Mesendoderm (in vitro differentiated cells): ENCODE results near the gene WDR75.
A peak's percentile ranks its signal among the peaks of the same experiment; 100 is the strongest.
"Not testable (repeated sequence)": the region's sequence is repeated elsewhere in the genome, so short reads cannot be mapped to it uniquely, and the experiment has no call there.

Experiments
- DNase-seq: peaks from one replicate; pipeline ENCODE4 v3.0.0; 2013
- H2AK5ac ChIP-seq: 2 replicates; pipeline ENCODE4 v1.6.1; 2013; ENCODE audit warnings: low read length, inconsistent platforms
- H2BK120ac ChIP-seq: 2 replicates; pipeline ENCODE4 v1.6.1; 2013; ENCODE audit warnings: low read depth, mild to moderate bottlenecking, low read length, moderate library complexity, mixed read lengths
- H2BK15ac ChIP-seq: replicated peaks from 2 replicates; pipeline ENCODE4 v1.6.1; 2013; ENCODE audit warnings: low read depth, mild to moderate bottlenecking, moderate library complexity
- H2BK5ac ChIP-seq: 2 replicates; pipeline ENCODE4 v1.6.1; 2013; ENCODE audit warnings: low read length, inconsistent platforms
- H3K18ac ChIP-seq: 2 replicates; pipeline ENCODE4 v1.6.1; 2013; ENCODE audit warnings: mild to moderate bottlenecking, low read length, mixed read lengths
- H3K23ac ChIP-seq: one replicate; pipeline ENCODE4 v1.6.1; 2013; ENCODE audit warnings: low read length
- H3K27ac ChIP-seq: 2 replicates; pipeline ENCODE4 v1.5.1; 2013; ENCODE audit warnings: low read depth, mild to moderate bottlenecking, inconsistent platforms, low read length, moderate library complexity
- H3K27me3 ChIP-seq: 2 replicates; pipeline ENCODE4 v1.6.1; 2013; ENCODE audit warnings: low read length, control low read depth, mild to moderate bottlenecking, inconsistent platforms; ENCODE audit not compliant: insufficient read depth, poor library complexity
- H3K36me3 ChIP-seq: 2 replicates; pipeline ENCODE4 v1.6.1; 2013; ENCODE audit warnings: low read length, inconsistent platforms; ENCODE audit not compliant: control insufficient read depth, insufficient read depth
- H3K4ac ChIP-seq: one replicate; pipeline ENCODE4 v1.6.1; 2013; ENCODE audit warnings: low read depth, mild to moderate bottlenecking, low read length, moderate library complexity
- H3K4me1 ChIP-seq: 2 replicates; pipeline ENCODE4 v1.6.1; 2013; ENCODE audit warnings: low read depth, low read length, inconsistent platforms; ENCODE audit not compliant: control insufficient read depth
- H3K4me2 ChIP-seq: 2 replicates; pipeline ENCODE4 v1.6.1; 2013; ENCODE audit warnings: low read length
- H3K4me3 ChIP-seq: 2 replicates; pipeline ENCODE4 v1.5.1; 2013; ENCODE audit warnings: mild to moderate bottlenecking, low read length
- H3K56ac ChIP-seq: one replicate; pipeline ENCODE4 v1.6.1; 2013; ENCODE audit warnings: low read length
- H3K79me1 ChIP-seq: 2 replicates; pipeline ENCODE4 v1.6.1; 2013; ENCODE audit warnings: low read length, inconsistent platforms
- H3K79me2 ChIP-seq: 2 replicates; pipeline ENCODE4 v1.6.1; 2013; ENCODE audit warnings: mild to moderate bottlenecking, low read length; ENCODE audit not compliant: control insufficient read depth, insufficient read depth
- H3K9ac ChIP-seq: 2 replicates; pipeline ENCODE4 v1.6.1; 2013; ENCODE audit warnings: low read length, inconsistent platforms
- H4K5ac ChIP-seq: one replicate; pipeline ENCODE4 v1.6.1; 2013; ENCODE audit warnings: low read length
- H4K8ac ChIP-seq: one replicate; pipeline ENCODE4 v1.6.1; 2013; ENCODE audit warnings: low read depth, mild to moderate bottlenecking, control low read depth, low read length, moderate library complexity
- WGBS: extraction: QIAGEN DNeasy Blood & Tissue Kit; methylation state at CpG from one replicate; pipeline ENCODE4 v1.1.7; 2013; ENCODE audit warnings: low lambda C conversion rate, missing lambda C conversion rate; ENCODE audit not compliant: insufficient coverage; ENCODE audit errors: extremely low coverage; 5-methylcytosine and 5-hydroxymethylcytosine counted together

WDR75 gene

GRCh38 chr2:189427872-189428271 lies 13.4 kb upstream of the WDR75 start:
- H4K8ac ChIP-seq, result no peak overlapping the region
- no peak overlapping the region for H2AK5ac ChIP-seq
- no peaks in the 10 kb centered on the region for H3K79me1 ChIP-seq
- no peaks in the 10 kb centered on the region for H3K79me2 ChIP-seq
- no peak overlapping the region for H4K5ac ChIP-seq
- H3K4me2 ChIP-seq, result no peak overlapping the region
- no peaks in the 10 kb centered on the region for H3K36me3 ChIP-seq
- no peak overlapping the region for H2BK120ac ChIP-seq
- H3K27me3 ChIP-seq, result no peaks in the 10 kb centered on the region
- H2BK15ac ChIP-seq, result no peak overlapping the region
- H3K23ac ChIP-seq, result no peak overlapping the region
- WGBS, result no CpG with 5 or more reads among the region's 2 CpGs
- H3K4ac ChIP-seq, result no peak overlapping the region
- no peak overlapping the region for H3K4me3 ChIP-seq
- H3K56ac ChIP-seq, result no peak overlapping the region
- DNase-seq, result no peak
- no peak overlapping the region for H3K9ac ChIP-seq
- H3K4me1 ChIP-seq, result no peaks in the 10 kb centered on the region
- no peak overlapping the region for H2BK5ac ChIP-seq
- no peak overlapping the region for H3K18ac ChIP-seq
- no peak overlapping the region for H3K27ac ChIP-seq

GRCh38 chr2:189430448-189430847 lies 10.8 kb upstream of the WDR75 start:
- not testable (repeated sequence) for DNase-seq, H2BK15ac ChIP-seq, H3K4me3 ChIP-seq, H3K56ac ChIP-seq, H3K27me3 ChIP-seq, H2AK5ac ChIP-seq, H3K79me2 ChIP-seq, H2BK5ac ChIP-seq, H3K79me1 ChIP-seq, H2BK120ac ChIP-seq, H3K36me3 ChIP-seq, H4K5ac ChIP-seq, H3K4me1 ChIP-seq, H3K27ac ChIP-seq, H3K4me2 ChIP-seq, H3K9ac ChIP-seq, H3K4ac ChIP-seq, H3K23ac ChIP-seq, H3K18ac ChIP-seq, H4K8ac ChIP-seq
- no CpG with 5 or more reads among the region's 2 CpGs for WGBS

GRCh38 chr2:189435803-189436202 lies 5.5 kb upstream of the WDR75 start:
- H2AK5ac ChIP-seq, H3K79me2 ChIP-seq, H3K18ac ChIP-seq, H2BK15ac ChIP-seq, H3K9ac ChIP-seq, H3K79me1 ChIP-seq, DNase-seq, H2BK5ac ChIP-seq, H3K4ac ChIP-seq, H4K5ac ChIP-seq, H3K4me1 ChIP-seq, H3K4me2 ChIP-seq, H3K23ac ChIP-seq, H3K27ac ChIP-seq, H4K8ac ChIP-seq, H3K27me3 ChIP-seq, H3K4me3 ChIP-seq, H2BK120ac ChIP-seq, H3K56ac ChIP-seq, H3K36me3 ChIP-seq: not testable (repeated sequence)
- WGBS, result no CpG with 5 or more reads among the region's 4 CpGs

GRCh38 chr2:189437926-189438325 lies 3.3 kb upstream of the WDR75 start:
- H3K4me1 ChIP-seq, result no peaks in the 10 kb centered on the region
- no peak overlapping the region for H3K56ac ChIP-seq
- no peak overlapping the region for H3K4me2 ChIP-seq
- H4K5ac ChIP-seq, result no peak overlapping the region
- H2BK15ac ChIP-seq, result no peak overlapping the region
- H2AK5ac ChIP-seq, result no peak overlapping the region
- H3K27me3 ChIP-seq, result no peaks in the 10 kb centered on the region
- no CpG with 5 or more reads among the region's 1 CpG for WGBS
- H3K4ac ChIP-seq, result no peak overlapping the region
- H3K9ac ChIP-seq, result no peak overlapping the region
- H3K23ac ChIP-seq, result no peak overlapping the region
- H3K27ac ChIP-seq, result no peak overlapping the region
- no peak overlapping the region for H3K4me3 ChIP-seq
- no peak for DNase-seq
- H3K36me3 ChIP-seq, result no peaks in the 10 kb centered on the region
- H2BK5ac ChIP-seq, result no peak overlapping the region
- H3K18ac ChIP-seq, result no peak overlapping the region
- H3K79me2 ChIP-seq, result peaks cover 16% of the 10 kb centered on the region
- H2BK120ac ChIP-seq, result no peak overlapping the region
- H3K79me1 ChIP-seq, result peaks cover 3% of the 10 kb centered on the region
- no peak overlapping the region for H4K8ac ChIP-seq

- H2BK5ac ChIP-seq, result no peak overlapping the region
- no CpG with 5 or more reads among the region's 1 CpG for WGBS
- no peak overlapping the region for H4K5ac ChIP-seq
- no peak overlapping the region for H2AK5ac ChIP-seq
- no peak overlapping the region for H2BK120ac ChIP-seq
- H3K4me1 ChIP-seq, result peaks cover 2% of the 10 kb centered on the region
- H3K27ac ChIP-seq, result no peak overlapping the region
- no peak overlapping the region for H2BK15ac ChIP-seq
- H3K56ac ChIP-seq, result no peak overlapping the region
- H3K4me3 ChIP-seq, result no peak overlapping the region
- no peak overlapping the region for H3K4ac ChIP-seq
- H4K8ac ChIP-seq, result no peak overlapping the region
- no peak overlapping the region for H3K23ac ChIP-seq
- H3K36me3 ChIP-seq, result no peaks in the 10 kb centered on the region
- peaks cover 29% of the 10 kb centered on the region for H3K79me2 ChIP-seq
- no peak overlapping the region for H3K9ac ChIP-seq
- H3K4me2 ChIP-seq, result no peak overlapping the region
- H3K27me3 ChIP-seq, result no peaks in the 10 kb centered on the region
- H3K79me1 ChIP-seq, result peaks cover 9% of the 10 kb centered on the region
- DNase-seq, result peak; percentile 29
- H3K18ac ChIP-seq, result no peak overlapping the region
Observed at GRCh38 chr2:189439342-189439741, 1.9 kb upstream of the WDR75 start.

GRCh38 chr2:189440644-189440946 lies 679 bp upstream of the WDR75 start:
- H3K18ac ChIP-seq, result no peak overlapping the region
- H2BK15ac ChIP-seq, result no peak overlapping the region
- H3K27me3 ChIP-seq, result no peaks in the 10 kb centered on the region
- H3K4me1 ChIP-seq, result peaks cover 2% of the 10 kb centered on the region
- H2BK120ac ChIP-seq, result no peak overlapping the region
- peak overlapping the region; percentile 59 for H3K4ac ChIP-seq
- H4K5ac ChIP-seq, result peak overlapping the region; percentile 99
- peaks cover 41% of the 10 kb centered on the region for H3K79me2 ChIP-seq
- peak overlapping the region; percentile 11 for H3K27ac ChIP-seq
- peak overlapping the region; percentile 77 for H3K4me3 ChIP-seq
- H3K36me3 ChIP-seq, result no peaks in the 10 kb centered on the region
- H2BK5ac ChIP-seq, result no peak overlapping the region
- no peak for DNase-seq
- H3K9ac ChIP-seq, result peak overlapping the region; percentile 87
- no peak overlapping the region for H2AK5ac ChIP-seq
- peak overlapping the region; percentile 32 for H3K4me2 ChIP-seq
- H4K8ac ChIP-seq, result peak overlapping the region; percentile 97
- H3K79me1 ChIP-seq, result peaks cover 9% of the 10 kb centered on the region
- no peak overlapping the region for H3K23ac ChIP-seq
- no CpG with 5 or more reads among the region's 8 CpGs for WGBS
- peak overlapping the region; percentile 92 for H3K56ac ChIP-seq
